A549 (cell line): ENCODE data around the gene RASA3. TPM values are rescaled to one million over a fixed set of nuclear protein-coding genes. Genes with fewer than 3 reads are reported as not detected.

Experiments
- ATAC-seq, 2 experiments: fragments of 200-7000 bp in 1 of 2; fragments of >200 bp in 1 of 2; cut with Nextera tagmentation in 1 of 2; cut with Tn5 transposase in 1 of 2; 3 replicates each; pipeline versions ENCODE4 v1.8.0 to v1.9.1; 2018 to 2020; ENCODE audit warnings: mild to moderate bottlenecking in 1 of 2, moderate library complexity in 1 of 2
- CTCF ChIA-PET: fragments of 300-600 bp; sonication (Branson Sonifier 250); formaldehyde crosslinking; extraction: SDS; loops from one replicate; lab custom pipeline; 2021; ENCODE audit warnings: antibody characterized with exemption, inconsistent platforms; lab: Yijun Ruan, JAX
- POLR2A ChIA-PET: fragments of 350-600 bp; formaldehyde crosslinking; extraction: SDS; loops from one replicate; lab custom pipeline; 2021; ENCODE audit warnings: antibody characterized with exemption, inconsistent platforms; lab: Yijun Ruan, JAX
- DNase-seq, 2 experiments: peaks; one replicate each; pipeline versions ENCODE4 v3.0.0 to v3.0.0-alpha.2; 2011 to 2016; ENCODE audit warnings: low read depth in 1 of 2, low spot score in 1 of 2
- FAIRE-seq: peaks from 2 replicates; lab custom pipeline; 2011; peaks lifted over from hg19 to GRCh38; lab: Jason Lieb, UNC
- H3K27ac ChIP-seq, 2 experiments: fragments of >200 bp; sonication (Bioruptor Twin); formaldehyde crosslinking; 3 replicates each; pipeline ENCODE4 v1.5.1; 2016 to 2017
- H3K4me1 ChIP-seq: fragments of >200 bp; sonication (Bioruptor Twin); formaldehyde crosslinking; 3 replicates; pipeline ENCODE4 v1.6.1; 2016
- H3K4me2 ChIP-seq: fragments of >200 bp; sonication (Bioruptor Twin); formaldehyde crosslinking; 3 replicates; pipeline ENCODE4 v1.6.1; 2016
- H3K4me3 ChIP-seq: fragments of >200 bp; sonication (Bioruptor Twin); formaldehyde crosslinking; 3 replicates; pipeline ENCODE4 v1.5.1; 2016
- H3K9me3 ChIP-seq: fragments of >200 bp; sonication (Bioruptor Twin); formaldehyde crosslinking; 3 replicates; pipeline ENCODE4 v1.6.1; 2016
- ATOH8 ChIP-seq: fragments of 250-450 bp; sonication (Bioruptor Pico); IDR thresholded peaks from 2 replicates; pipeline ENCODE4 v1.5.0; 2020; ENCODE audit warnings: low read depth, mild to moderate bottlenecking, moderate library complexity
- CBX2 ChIP-seq: fragments of 200-600 bp; sonication (generic); IDR thresholded peaks from 2 replicates; pipeline ENCODE4 v1.6.1; 2016; ENCODE audit warnings: low read depth, mild to moderate bottlenecking, borderline replicate concordance
- CEBPB ChIP-seq, 2 experiments: fragments of >200 bp in 1 of 2; sonication (Bioruptor Twin) in 1 of 2; formaldehyde crosslinking in 1 of 2; IDR thresholded peaks; 2 replicates each; pipeline ENCODE4 v1.6.1; 2012 to 2016
- CHD2 ChIP-seq: fragments of 150-350 bp; IDR thresholded peaks from 2 replicates; pipeline ENCODE4 v1.6.1; 2014; ENCODE audit warnings: low read length; ENCODE audit not compliant: partially characterized antibody
- ELK1 ChIP-seq: fragments of 150-350 bp; IDR thresholded peaks from 2 replicates; pipeline ENCODE4 v1.6.1; 2014; ENCODE audit warnings: low read depth, mild to moderate bottlenecking, low read length
- ESRRA ChIP-seq: fragments of 150-350 bp; IDR thresholded peaks from 2 replicates; pipeline ENCODE4 v1.6.1; 2014; ENCODE audit warnings: mild to moderate bottlenecking, low read length, borderline replicate concordance
- GATA3 ChIP-seq: IDR thresholded peaks from 2 replicates; pipeline ENCODE4 v1.6.1; 2012; ENCODE audit warnings: borderline replicate concordance
- HDAC2 ChIP-seq: fragments of 200-600 bp; sonication (generic); IDR thresholded peaks from 2 replicates; pipeline ENCODE4 v1.6.1; 2016
- HOXB5 ChIP-seq: fragments of 250-450 bp; sonication (Bioruptor Pico); IDR thresholded peaks from 2 replicates; pipeline ENCODE4 v1.5.0; 2020; ENCODE audit warnings: mild to moderate bottlenecking, moderate library complexity
- JUN ChIP-seq, 2 experiments: fragments of >200 bp; sonication (Bioruptor Twin); formaldehyde crosslinking; IDR thresholded peaks; 2 replicates in 1 of 2; 3 replicates in 1 of 2; pipeline ENCODE4 v1.6.1; 2016 to 2017
- KDM1A ChIP-seq: fragments of 200-600 bp; sonication (generic); IDR thresholded peaks from 2 replicates; pipeline ENCODE4 v1.6.1; 2016; ENCODE audit warnings: low read depth, mild to moderate bottlenecking
- MAFK ChIP-seq: fragments of 450-650 bp; IDR thresholded peaks from 2 replicates; pipeline ENCODE4 v1.6.1; 2014; ENCODE audit not compliant: partially characterized antibody
- MAX ChIP-seq: IDR thresholded peaks from 2 replicates; pipeline ENCODE4 v1.6.1; 2012
- MAZ ChIP-seq: fragments of 150-350 bp; IDR thresholded peaks from 2 replicates; pipeline ENCODE4 v1.6.1; 2014; ENCODE audit warnings: antibody characterized with exemption, low read depth, low read length, borderline replicate concordance
- NFE2L2 ChIP-seq: fragments of 150-350 bp; conservative IDR thresholded peaks from 2 replicates; pipeline ENCODE4 v1.6.1; 2014; ENCODE audit warnings: low read length
- PBX3 ChIP-seq: IDR thresholded peaks from 2 replicates; pipeline ENCODE4 v1.6.1; 2012
- PHF8 ChIP-seq: fragments of 200-600 bp; sonication (generic); IDR thresholded peaks from 2 replicates; pipeline ENCODE4 v1.6.1; 2016; ENCODE audit warnings: low read depth, mild to moderate bottlenecking, antibody characterized with exemption, moderate library complexity, borderline replicate concordance
- POLR2A ChIP-seq: IDR thresholded peaks from 2 replicates; pipeline ENCODE4 v1.6.1; 2012; ENCODE audit warnings: mild to moderate bottlenecking, low read length
- RARB ChIP-seq: fragments of 250-450 bp; sonication (Bioruptor Pico); IDR thresholded peaks from 2 replicates; pipeline ENCODE4 v1.8.0; 2021; ENCODE audit warnings: mild to moderate bottlenecking, moderate library complexity
- RNF2 ChIP-seq: fragments of 200-600 bp; sonication (generic); IDR thresholded peaks from 2 replicates; pipeline ENCODE4 v1.6.1; 2016; ENCODE audit warnings: low read depth, mild to moderate bottlenecking, antibody characterized with exemption, moderate library complexity, borderline replicate concordance
- SREBF2 ChIP-seq: fragments of 450-650 bp; IDR thresholded peaks from 2 replicates; pipeline ENCODE4 v1.6.1; 2014; ENCODE audit warnings: mild to moderate bottlenecking, moderate library complexity
- TFCP2L1 ChIP-seq: fragments of 250-450 bp; sonication (Bioruptor Pico); IDR thresholded peaks from 2 replicates; pipeline ENCODE4 v1.5.0; 2021; ENCODE audit warnings: mild to moderate bottlenecking
- TP53 ChIP-seq: fragments of 250-450 bp; sonication (Bioruptor Pico); IDR thresholded peaks from 2 replicates; pipeline ENCODE4 v1.5.0; 2021; ENCODE audit warnings: mild to moderate bottlenecking, moderate library complexity
- USF2 ChIP-seq: fragments of 450-650 bp; IDR thresholded peaks from 2 replicates; pipeline ENCODE4 v1.6.1; 2014; ENCODE audit warnings: antibody characterized with exemption
- ZFP36 ChIP-seq: fragments of 450-650 bp; IDR thresholded peaks from 2 replicates; pipeline ENCODE4 v1.6.1; 2014; ENCODE audit warnings: borderline replicate concordance; ENCODE audit not compliant: partially characterized antibody
- ZNF302 ChIP-seq: fragments of 250-450 bp; sonication (Bioruptor Pico); IDR thresholded peaks from 2 replicates; pipeline ENCODE4 v1.9.0; 2021; ENCODE audit warnings: inconsistent platforms, mild to moderate bottlenecking, moderate library complexity
- ZSCAN20 ChIP-seq: fragments of 250-450 bp; sonication (Bioruptor Pico); IDR thresholded peaks from 2 replicates; pipeline ENCODE4 v1.8.0; 2022; ENCODE audit warnings: mild to moderate bottlenecking, moderate library complexity
- WGBS: methylation state at CpG from one replicate; pipeline ENCODE4 v1.1.6; 2017; ENCODE audit errors: missing lambda C conversion rate; 5-methylcytosine and 5-hydroxymethylcytosine counted together
- polyA plus RNA-seq, 4 experiments: library from polyadenylated mRNA; depleted of rRNA in 3 of 4; stranded (reverse); fragments of >200 nt; fragmentation: RNase III in 1 of 4; extraction: RNeasy Plus Mini Kit Qiagen cat#74134 plus additional on column Dnase treatment in 1 of 4; gene quantifications; 2 replicates in 3 of 4; 3 replicates in 1 of 4; pipeline ENCODE4 v1.2.3, GENCODE V29; 2011 to 2017
- TF ChIP-seq, protein P1 (sequence below): fragments of 250-450 bp; sonication (Bioruptor Pico); IDR thresholded peaks from 2 replicates; pipeline ENCODE4 v1.5.0; 2021; ENCODE audit warnings: mild to moderate bottlenecking, moderate library complexity, borderline replicate concordance
- TF ChIP-seq, protein P2 (sequence below): fragments of >200 bp; sonication (Bioruptor Twin); formaldehyde crosslinking; IDR thresholded peaks from 3 replicates; pipeline ENCODE4 v1.6.1; 2016

Gene RASA3
- polyA plus RNA-seq, 2 of the 4 experiments (the other 2 are of a cell fraction): 4.3 to 7.6 TPM

DNA sequence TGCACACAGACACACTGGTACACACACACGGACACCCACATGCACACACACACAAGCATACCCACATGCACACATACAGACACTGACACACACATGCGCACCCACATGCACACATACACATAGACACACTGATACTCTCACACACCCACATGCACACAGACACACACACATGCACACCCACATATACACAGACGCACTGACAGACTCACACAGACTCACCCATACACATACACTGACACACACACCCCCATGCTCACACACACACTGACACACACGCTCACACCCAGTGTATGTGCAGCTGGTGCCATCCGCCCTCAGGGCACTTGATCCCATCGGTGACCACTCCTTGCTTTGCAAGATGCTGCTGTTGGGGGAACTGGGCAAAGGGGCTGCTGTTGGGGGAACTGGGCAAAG is 9.7 kb upstream of the RASA3 start:
- no peak for DNase-seq
- TF ChIP-seq KDM1A (no peak), ATOH8 (CRISPR knock-in tag) (no peak), ZNF302 (CRISPR knock-in tag) (no peak), CEBPB (IDR thresholded peaks at IDR 0.05) (no peak), NFE2L2 (no peak), HDAC2 (no peak), GATA3 (no peak), ESRRA (no peak), USF2 (no peak), JUN (IDR thresholded peaks at IDR 0.05) (no peak), MAFK (no peak), RNF2 (no peak), PHF8 (no peak), PBX3 (no peak), ZSCAN20 (CRISPR knock-in tag) (no peak), HOXB5 (CRISPR knock-in tag) (no peak), POLR2A (no peak), MAZ (no peak)

GRCh38 chr13:114141261-114141996 is 9.0 kb upstream of the RASA3 start:
- 65% methylated on average over 15 of the region's 15 CpGs for WGBS
- Histone ChIP-seq H3K4me3 (no peak overlapping the region), H3K9me3 (no peaks in the 10 kb centered on the region), H3K27ac (no peak overlapping the region), H3K4me1 (peaks cover 7% of the 10 kb centered on the region), H3K4me2 (no peak overlapping the region)
- DNase-seq (no peak), ATAC-seq (no peak), FAIRE-seq (no peak)
- CTCF ChIA-PET: interaction anchor here (1.6 kb wide), 1 partner anchor 21 kb away, joined by 5 read pairs; no protein-coding TSS in a partner anchor
- POLR2A ChIA-PET: no interaction called here
- no peak for TF ChIP-seq ZFP36
- no peak for TF ChIP-seq RARB (CRISPR knock-in tag)
- no peak for TF ChIP-seq MAX
- TF ChIP-seq, protein P1, sequence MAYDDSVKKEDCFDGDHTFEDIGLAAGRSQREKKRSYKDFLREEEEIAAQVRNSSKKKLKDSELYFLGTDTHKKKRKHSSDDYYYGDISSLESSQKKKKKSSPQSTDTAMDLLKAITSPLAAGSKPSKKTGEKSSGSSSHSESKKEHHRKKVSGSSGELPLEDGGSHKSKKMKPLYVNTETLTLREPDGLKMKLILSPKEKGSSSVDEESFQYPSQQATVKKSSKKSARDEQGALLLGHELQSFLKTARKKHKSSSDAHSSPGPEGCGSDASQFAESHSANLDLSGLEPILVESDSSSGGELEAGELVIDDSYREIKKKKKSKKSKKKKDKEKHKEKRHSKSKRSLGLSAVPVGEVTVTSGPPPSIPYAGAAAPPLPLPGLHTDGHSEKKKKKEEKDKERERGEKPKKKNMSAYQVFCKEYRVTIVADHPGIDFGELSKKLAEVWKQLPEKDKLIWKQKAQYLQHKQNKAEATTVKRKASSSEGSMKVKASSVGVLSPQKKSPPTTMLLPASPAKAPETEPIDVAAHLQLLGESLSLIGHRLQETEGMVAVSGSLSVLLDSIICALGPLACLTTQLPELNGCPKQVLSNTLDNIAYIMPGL: no peak
- TF ChIP-seq NFE2L2: no peak
- TF ChIP-seq ELK1: no peak
- no peak for TF ChIP-seq JUN (IDR thresholded peaks at IDR 0.05)
- TF ChIP-seq, protein P2, sequence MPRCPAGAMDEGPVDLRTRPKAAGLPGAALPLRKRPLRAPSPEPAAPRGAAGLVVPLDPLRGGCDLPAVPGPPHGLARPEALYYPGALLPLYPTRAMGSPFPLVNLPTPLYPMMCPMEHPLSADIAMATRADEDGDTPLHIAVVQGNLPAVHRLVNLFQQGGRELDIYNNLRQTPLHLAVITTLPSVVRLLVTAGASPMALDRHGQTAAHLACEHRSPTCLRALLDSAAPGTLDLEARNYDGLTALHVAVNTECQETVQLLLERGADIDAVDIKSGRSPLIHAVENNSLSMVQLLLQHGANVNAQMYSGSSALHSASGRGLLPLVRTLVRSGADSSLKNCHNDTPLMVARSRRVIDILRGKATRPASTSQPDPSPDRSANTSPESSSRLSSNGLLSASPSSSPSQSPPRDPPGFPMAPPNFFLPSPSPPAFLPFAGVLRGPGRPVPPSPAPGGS: no peak
- no peak for TF ChIP-seq SREBF2
- no peak for TF ChIP-seq HDAC2
- TF ChIP-seq CBX2: no peak
- no peak for TF ChIP-seq CHD2
- TF ChIP-seq TFCP2L1: no peak
- TF ChIP-seq MAFK: no peak
- TF ChIP-seq TP53: no peak
- TF ChIP-seq CEBPB (IDR thresholded peaks at IDR 0.05): no peak
- no peak for TF ChIP-seq PHF8

More for the DNA sequence above, 9.7 kb upstream of the RASA3 start:
- H3K27ac ChIP-seq: no peak overlapping the region
- no peak for FAIRE-seq
- no peak overlapping the region for H3K4me2 ChIP-seq
- no peak for ATAC-seq
- 86% methylated on average over 3 of the region's 6 CpGs for WGBS
- ChIA-PET CTCF (interaction anchor here (1.6 kb wide), 1 partner anchor 20 kb away, joined by 5 read pairs; no protein-coding TSS in a partner anchor), POLR2A (no interaction called here)
- H3K4me1 ChIP-seq: peaks cover 7% of the 10 kb centered on the region
- H3K9me3 ChIP-seq: no peaks in the 10 kb centered on the region
- H3K4me3 ChIP-seq: no peak overlapping the region
